GM19193 (cell line): ENCODE results near the gene NDUFAF5.

Experiments used
- POLR2A ChIP-seq: IDR thresholded peaks from 4 replicates; pipeline ENCODE4 v1.6.1; 2011; ENCODE audit not compliant: insufficient read depth, insufficient read length; ENCODE audit errors: extremely low read depth

Gene NDUFAF5

DNA sequence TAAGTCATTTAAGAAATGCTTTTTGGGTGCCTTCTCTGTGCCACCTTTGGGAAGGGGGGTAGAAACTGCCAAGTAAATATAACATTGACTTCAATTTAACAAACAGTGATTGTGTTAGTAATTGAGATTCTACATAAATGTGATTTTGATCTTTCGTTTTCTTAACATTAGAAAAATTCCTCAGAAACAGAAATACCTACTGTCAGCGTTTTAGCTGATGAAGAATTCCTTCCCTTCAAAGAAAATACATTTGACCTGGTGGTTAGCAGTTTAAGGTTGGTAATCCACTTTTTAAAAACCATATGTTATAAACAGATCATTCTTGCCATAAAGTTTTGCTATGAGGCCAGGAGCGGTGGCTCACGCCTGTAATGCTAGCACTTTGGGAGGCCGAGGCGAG, 9.8 kb downstream of the NDUFAF5 start:
- no peak for TF ChIP-seq POLR2A

DNA sequence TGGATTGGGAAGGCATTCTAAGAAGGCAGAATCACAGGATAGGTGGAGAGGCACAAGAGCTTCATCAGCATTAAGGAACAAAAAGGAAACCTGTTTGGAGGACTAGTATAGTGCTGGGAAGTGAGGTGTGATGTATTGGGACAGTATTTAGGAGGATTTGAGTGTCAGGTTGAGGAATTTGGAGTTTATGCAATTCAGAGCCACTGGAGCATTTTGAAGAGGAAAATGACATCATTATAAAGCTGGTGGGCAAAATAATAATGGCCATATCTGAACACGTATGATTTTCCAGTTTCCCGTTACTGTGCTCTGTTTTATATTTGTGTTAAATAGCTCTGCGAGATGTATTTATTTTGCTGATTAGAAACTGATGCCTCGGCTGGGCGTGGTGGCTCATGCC, 14.2 kb downstream of the NDUFAF5 start:
- TF ChIP-seq POLR2A: no peak

DNA sequence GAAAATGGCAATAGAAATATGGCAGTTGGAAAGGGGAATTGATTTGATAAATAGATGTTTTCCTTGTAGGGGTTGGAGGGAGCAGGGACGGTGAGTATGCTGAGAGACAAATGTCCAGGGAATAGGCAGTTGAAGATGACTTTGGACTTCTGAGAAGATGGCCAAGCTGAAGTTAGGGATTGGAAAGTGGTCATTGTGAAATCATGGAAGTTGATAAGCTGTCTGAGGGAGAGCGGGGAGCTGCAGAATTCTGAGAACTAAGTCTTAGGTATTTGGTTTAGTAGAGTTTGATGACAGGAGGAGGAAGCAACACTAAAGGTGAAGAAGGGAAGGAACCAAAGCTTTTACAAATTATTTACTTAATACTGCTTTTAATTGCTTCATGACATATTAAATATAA, 15.1 kb downstream of the NDUFAF5 start:
- no peak for TF ChIP-seq POLR2A

DNA sequence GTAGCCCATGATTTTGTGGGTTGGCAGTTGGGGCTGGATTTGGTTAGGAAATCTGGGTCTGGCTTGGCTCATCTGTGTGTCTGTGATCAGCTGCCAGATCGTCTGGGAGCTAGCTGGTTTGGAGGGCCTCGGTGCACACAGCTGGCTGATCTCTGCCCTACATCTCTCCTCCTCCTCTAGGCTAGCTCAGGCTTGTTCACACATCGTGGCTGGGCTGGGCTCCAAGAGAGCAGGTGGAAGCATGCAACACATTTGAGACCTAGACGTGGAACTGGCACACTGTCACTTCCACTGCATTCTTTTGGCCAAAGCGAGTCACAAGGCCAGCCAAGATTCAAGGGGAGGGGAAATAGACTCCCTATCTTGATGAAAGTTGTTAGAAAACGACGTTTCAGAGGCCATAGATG, 15.9 kb downstream of the NDUFAF5 start:
- no peak for TF ChIP-seq POLR2A

GRCh38 chr20:13809373-13809772, 24.5 kb downstream of the NDUFAF5 start:
- no peak for TF ChIP-seq POLR2A

DNA sequence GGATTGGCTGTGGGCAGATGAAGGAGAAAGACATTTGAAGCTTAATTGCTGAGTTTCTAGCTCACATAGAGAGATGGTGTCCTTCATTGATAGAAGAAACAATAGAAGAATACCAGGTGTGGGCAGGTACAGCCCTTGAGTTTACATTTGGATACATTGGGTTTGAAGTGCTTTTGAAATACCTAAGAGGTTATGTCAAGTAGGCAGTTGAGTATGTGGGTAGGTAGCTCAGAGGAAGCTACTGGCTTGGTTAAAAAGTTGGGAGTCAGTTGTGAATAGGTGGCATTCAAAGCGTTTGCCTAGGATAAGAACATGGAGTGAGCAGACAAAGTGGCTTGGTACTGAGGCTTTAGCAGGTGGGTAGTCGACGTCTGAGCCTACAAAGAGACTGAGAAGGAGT, 25.0 kb downstream of the NDUFAF5 start:
- no peak for TF ChIP-seq POLR2A

- TF ChIP-seq POLR2A: no peak
These were observed 25.6 kb downstream of the NDUFAF5 start for GRCh38 chr20:13810446-13810845.

DNA sequence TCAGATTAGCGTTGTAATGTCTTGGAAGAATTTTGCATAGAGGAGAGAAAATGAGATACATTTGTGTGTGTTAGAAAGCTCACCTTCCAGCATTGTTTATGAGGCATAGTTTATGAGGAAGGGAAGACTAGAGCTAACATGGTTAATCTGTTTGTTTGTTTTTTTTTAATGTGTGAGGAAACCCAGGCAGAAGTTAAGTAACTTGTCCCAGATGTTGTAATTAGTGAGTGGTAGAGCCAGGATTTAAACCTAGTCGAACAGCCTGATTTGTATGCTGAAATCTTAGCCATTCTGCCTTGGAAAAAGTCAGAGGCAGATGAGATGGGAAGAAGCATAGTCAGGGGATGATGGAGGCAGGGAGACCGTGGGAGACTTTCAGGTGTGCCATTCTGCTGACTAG, 29.1 kb downstream of the NDUFAF5 start:
- TF ChIP-seq POLR2A: no peak

- no peak for TF ChIP-seq POLR2A
These were observed 29.8 kb downstream of the NDUFAF5 start for GRCh38 chr20:13814672-13815071.

- TF ChIP-seq POLR2A: no peak
These were observed 31.9 kb downstream of the NDUFAF5 start for GRCh38 chr20:13816757-13817156.

- no peak for TF ChIP-seq POLR2A
These were observed 32.5 kb downstream of the NDUFAF5 start for GRCh38 chr20:13817342-13817741.

GRCh38 chr20:13819885-13820645, 35.2 kb downstream of the NDUFAF5 start:
- no peak for TF ChIP-seq POLR2A

DNA sequence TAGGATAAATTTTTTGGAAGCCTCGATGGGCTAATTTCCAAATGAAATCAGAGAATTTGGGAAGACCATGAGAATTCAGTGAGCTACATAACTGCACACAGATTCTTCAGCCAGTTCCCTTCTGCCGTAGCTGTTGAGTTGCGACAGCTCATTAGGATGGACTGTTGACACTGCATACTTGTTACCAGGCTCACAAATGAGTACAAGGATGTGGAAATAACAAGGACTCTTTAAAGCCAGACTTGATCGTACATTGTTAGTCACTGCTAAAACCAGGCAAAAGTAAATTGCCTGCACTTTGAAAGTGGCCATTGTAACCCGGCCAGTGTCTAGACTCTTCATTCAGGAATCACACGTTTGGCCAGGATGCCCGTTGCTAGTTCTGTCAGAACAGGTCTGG, 37.0 kb downstream of the NDUFAF5 start:
- TF ChIP-seq POLR2A: no peak

DNA sequence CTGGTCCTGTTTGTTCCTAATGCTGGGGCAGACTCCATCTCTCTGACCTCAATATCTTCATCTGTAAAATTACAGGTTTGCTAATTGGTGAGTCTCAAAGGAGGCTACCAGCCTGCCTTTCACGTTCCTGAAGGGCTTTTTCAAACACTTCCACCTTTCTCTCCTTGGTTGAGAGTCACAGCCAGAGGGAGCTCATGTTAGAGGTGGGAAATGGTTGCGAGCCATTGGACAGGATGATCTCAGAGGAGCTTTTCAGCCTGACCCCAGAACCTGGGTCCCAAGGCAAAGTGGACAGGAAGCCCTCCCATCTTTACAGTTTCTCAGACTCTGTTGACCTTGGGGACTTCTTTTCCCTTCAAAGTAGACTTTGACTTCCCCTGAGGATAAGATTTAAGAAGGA, 37.6 kb downstream of the NDUFAF5 start:
- no peak for TF ChIP-seq POLR2A

- no peak for TF ChIP-seq POLR2A
These were observed 39.6 kb downstream of the NDUFAF5 start for GRCh38 chr20:13824459-13824858.

DNA sequence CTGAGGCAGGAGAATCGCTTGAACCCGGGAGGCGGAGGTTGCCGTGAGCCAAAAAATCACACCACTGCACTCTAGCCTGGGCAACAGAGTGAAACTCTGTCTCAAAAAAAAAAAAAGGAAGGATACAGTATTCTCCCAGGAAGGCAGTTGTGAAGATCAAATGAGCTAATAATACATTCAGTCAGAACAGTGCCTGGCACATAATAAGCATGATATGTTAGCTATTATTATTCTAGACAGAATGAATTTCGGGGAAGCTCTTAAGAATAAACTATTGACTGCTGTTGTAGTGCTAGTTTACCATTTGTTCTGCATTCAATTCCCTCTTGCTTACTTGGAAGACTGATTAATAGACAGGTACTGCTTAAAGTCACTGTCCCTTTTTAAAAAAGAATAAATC, 40.6 kb downstream of the NDUFAF5 start:
- no peak for TF ChIP-seq POLR2A

DNA sequence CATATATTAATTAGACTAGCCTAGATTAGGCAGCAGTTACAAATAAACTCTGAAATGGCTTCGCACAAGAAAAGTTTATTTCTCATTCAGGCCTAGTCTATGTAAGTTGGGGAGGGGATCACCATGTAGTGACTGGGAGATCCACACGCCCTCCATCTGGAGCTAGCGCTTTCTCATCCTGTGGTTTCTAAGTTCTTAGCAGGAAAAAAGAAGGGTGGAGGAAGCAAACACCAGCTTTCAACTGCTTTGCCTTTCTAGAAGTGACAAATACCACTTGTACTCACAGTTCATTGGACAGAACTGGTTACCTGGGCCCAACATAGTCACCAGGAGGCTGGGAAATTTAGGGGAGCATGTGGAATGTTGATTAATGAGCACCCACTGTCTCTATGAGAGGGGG, 46.6 kb downstream of the NDUFAF5 start:
- no peak for TF ChIP-seq POLR2A
